Endothelial cell of umbilical vein (primary cell): ENCODE results near the gene TSEN2. TPM values are rescaled to one million over a fixed set of nuclear protein-coding genes. Genes with fewer than 3 reads are reported as not detected.

Source experiments
- BruUV-seq: library from RNA; stranded (reverse); fragments of 400-500 nt; replicated peaks from 2 replicates; lab custom pipeline; 2021; lab: Mats Ljungman, UMichigan
- CTCF ChIA-PET: fragments of 300-600, 350-600 bp; sonication (Branson Sonifier 250); formaldehyde crosslinking; loops from one replicate; lab custom pipeline; 2021; ENCODE audit warnings: antibody characterized with exemption, inconsistent platforms; lab: Charles Lee
- POLR2A ChIA-PET: fragments of 300-600, 350-600 bp; sonication (Branson Sonifier 250); formaldehyde crosslinking; loops from one replicate; lab custom pipeline; 2021; ENCODE audit warnings: antibody characterized with exemption, inconsistent platforms; lab: Charles Lee
- DNase-seq: peaks from one replicate; pipeline ENCODE4 v3.0.0-alpha.2; 2011; ENCODE audit warnings: low read depth, low spot score
- FAIRE-seq: peaks from 2 replicates; lab custom pipeline; 2011; peaks lifted over from hg19 to GRCh38; lab: Jason Lieb, UNC
- H2AFZ ChIP-seq: 2 replicates; pipeline ENCODE4 v1.6.0; 2012; ENCODE audit warnings: low read depth, low read length, control low read depth, inconsistent platforms
- H3K27ac ChIP-seq: 2 replicates; pipeline ENCODE4 v1.5.1; 2011; ENCODE audit warnings: low read depth, mild to moderate bottlenecking, control low read depth, low read length, moderate library complexity; ENCODE audit not compliant: insufficient read depth
- H3K27me3 ChIP-seq, 2 experiments: 2 replicates each; pipeline versions ENCODE4 v1.6.0 to v1.6.1; 2011; ENCODE audit warnings: low read length in 2 of 2, mixed read lengths in 1 of 2; ENCODE audit not compliant: control insufficient read depth in 2 of 2, insufficient read depth in 2 of 2
- H3K36me3 ChIP-seq, 2 experiments: 2 replicates in 1 of 2; 3 replicates in 1 of 2; pipeline ENCODE4 v1.5.1; 2011; ENCODE audit warnings: low read length in 2 of 2, mild to moderate bottlenecking in 1 of 2, moderate library complexity in 1 of 2; ENCODE audit not compliant: control insufficient read depth in 2 of 2, insufficient read depth in 2 of 2; ENCODE audit errors: extremely low read depth in 1 of 2
- H3K4me1 ChIP-seq: 3 replicates; pipeline ENCODE4 v1.5.1; 2011; ENCODE audit warnings: mild to moderate bottlenecking, low read length; ENCODE audit not compliant: control insufficient read depth, insufficient read depth; ENCODE audit errors: extremely low read depth
- H3K4me2 ChIP-seq: 2 replicates; pipeline ENCODE4 v1.6.1; 2011; ENCODE audit warnings: low read length, control low read depth, mixed read lengths; ENCODE audit not compliant: insufficient read depth
- H3K4me3 ChIP-seq, 3 experiments: fragments of 200-600 bp in 1 of 3; sonication (generic), shearing (Covaris generic) in 1 of 3; replicated peaks in 1 of 3; 2 replicates each; pipeline ENCODE4 v1.5.1; 2011 to 2016; ENCODE audit warnings: control low read depth in 3 of 3, low read length in 3 of 3, mild to moderate bottlenecking in 2 of 3, inconsistent platforms in 1 of 3, low read depth in 1 of 3, moderate library complexity in 1 of 3; ENCODE audit not compliant: insufficient read depth in 1 of 3
- H3K79me2 ChIP-seq: 2 replicates; pipeline ENCODE4 v1.6.0; 2012; ENCODE audit warnings: low read length, inconsistent platforms; ENCODE audit not compliant: control insufficient read depth, insufficient read depth
- H3K9ac ChIP-seq: replicated peaks from 2 replicates; pipeline ENCODE3; 2011; ENCODE audit warnings: low read length, control low read depth; ENCODE audit not compliant: insufficient read depth; ENCODE audit errors: extremely low read depth
- H3K9me1 ChIP-seq: replicated peaks from 3 replicates; pipeline ENCODE4 v1.6.0; 2011; ENCODE audit warnings: mild to moderate bottlenecking, low read length; ENCODE audit not compliant: control insufficient read depth, insufficient read depth; ENCODE audit errors: extremely low read depth
- H3K9me3 ChIP-seq: replicated peaks from 2 replicates; pipeline ENCODE4 v1.5.1; 2012; ENCODE audit warnings: low read length, inconsistent platforms; ENCODE audit not compliant: control insufficient read depth, insufficient read depth
- H4K20me1 ChIP-seq: replicated peaks from 2 replicates; pipeline ENCODE3; 2011; ENCODE audit warnings: mild to moderate bottlenecking, low read length; ENCODE audit not compliant: control insufficient read depth, insufficient read depth; ENCODE audit errors: extremely low read depth
- EZH2 ChIP-seq: IDR thresholded peaks from 2 replicates; pipeline ENCODE4 v1.6.1; 2012; ENCODE audit warnings: borderline replicate concordance, low read depth, mild to moderate bottlenecking, moderate library complexity, low read length, inconsistent platforms; ENCODE audit not compliant: severe bottlenecking
- FOS ChIP-seq: IDR thresholded peaks from 2 replicates; pipeline ENCODE4 v1.6.1; 2011; ENCODE audit warnings: mild to moderate bottlenecking, low read length, moderate library complexity, borderline replicate concordance; ENCODE audit not compliant: insufficient read depth
- GATA2 ChIP-seq: IDR thresholded peaks from 2 replicates; pipeline ENCODE4 v1.7.0; 2011; ENCODE audit warnings: low read depth, mild to moderate bottlenecking, moderate library complexity, mixed read lengths, low read length; ENCODE audit not compliant: insufficient read length, insufficient read depth
- JUN ChIP-seq: IDR thresholded peaks from 2 replicates; pipeline ENCODE4 v1.6.1; 2011; ENCODE audit warnings: borderline replicate concordance, low read depth; ENCODE audit not compliant: insufficient read length, insufficient read depth
- MAX ChIP-seq: IDR thresholded peaks from 2 replicates; pipeline ENCODE4 v1.6.1; 2011; ENCODE audit not compliant: insufficient read depth, insufficient read length
- MYC ChIP-seq: IDR thresholded peaks from one replicate; pipeline ENCODE4 v1.6.1; 2011; ENCODE audit warnings: mild to moderate bottlenecking, low read depth, low read length
- POLR2A ChIP-seq: IDR thresholded peaks from 2 replicates; pipeline ENCODE4 v1.6.1; 2012; ENCODE audit warnings: low read depth, mild to moderate bottlenecking, control low read depth, low read length
- POLR2AphosphoS5 ChIP-seq: IDR thresholded peaks from 2 replicates; pipeline ENCODE4 v1.6.1; 2012; ENCODE audit warnings: low read depth, mild to moderate bottlenecking, control low read depth, low read length, moderate library complexity; ENCODE audit not compliant: insufficient read depth
- dilution Hi-C: fragments of 300-500 bp; cut with MboI; formaldehyde crosslinking; loops from one replicate; pipeline ENCODE4 v1.15.0; 2019; ENCODE audit warnings: low sequenced_read_pairs; ENCODE audit not compliant: extremely low pct_ligation_motif_present
- intact Hi-C: fragments of 100-400 bp; cut with micrococcal nuclease; formaldehyde crosslinking; loops from one replicate; pipeline ENCODE4 v1.10.0; 2022
- polyA plus RNA-seq, 4 experiments: library from polyadenylated mRNA; depleted of rRNA in 3 of 4; stranded (reverse) in 3 of 4; unstranded in 1 of 4; fragments of >200 nt; gene quantifications; 2 replicates each; pipeline versions ENCODE4 v1.2.1 to v1.2.3, GENCODE V29; 2011 to 2012; ENCODE audit warnings: missing spikeins in 1 of 4
- total RNA-seq: library from RNA; stranded (reverse); gene quantifications from 2 replicates; pipeline ENCODE4 v1.2.3, GENCODE V29; 2021
- TF ChIP-seq, protein P1 (sequence below), 2 donors: IDR thresholded peaks; 1 replicate in 1 of 2; 2 replicates in 1 of 2; pipeline ENCODE4 v1.5.1; 2011; ENCODE audit warnings: low read length in 2 of 2, mild to moderate bottlenecking in 2 of 2, moderate library complexity in 2 of 2, control low read depth in 1 of 2, inconsistent platforms in 1 of 2, low read depth in 1 of 2; ENCODE audit not compliant: insufficient read depth in 1 of 2; ENCODE audit errors: extremely low read depth in 1 of 2

TSEN2 gene
- total and polyA plus RNA-seq, 2 donors (not counting 3 experiments of a cell fraction or from before 2014, with no cell fraction given), result 8.3 to 12.1 TPM

DNA sequence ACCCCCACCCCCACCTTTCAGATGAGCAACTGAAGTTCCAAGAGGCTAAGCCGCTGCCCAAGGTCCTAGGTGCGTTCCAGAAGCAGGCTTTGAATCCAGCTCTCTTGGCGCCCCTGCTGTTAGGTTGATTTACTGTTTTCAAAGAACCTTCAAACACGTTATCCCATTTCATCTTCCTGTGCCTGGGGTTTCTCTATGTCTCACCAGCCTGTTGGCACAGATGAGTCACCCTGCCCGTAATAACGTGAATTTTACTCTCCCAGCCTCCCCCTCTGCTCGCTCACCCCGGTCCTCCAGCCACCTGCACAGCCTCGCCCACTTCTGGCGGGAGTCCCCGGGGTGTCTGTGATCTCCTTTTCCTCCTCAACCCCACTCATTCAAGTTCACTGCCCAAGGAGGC, 13.0 kb upstream of the TSEN2 start:
- ChIA-PET POLR2A (no interaction called here), CTCF (interaction anchor here (0.7 to 4.4 kb wide), 5 partner anchors 9 to 336 kb away, joined by 3 to 16 read pairs (median 3); no protein-coding TSS in a partner anchor)
- H3K4me2 ChIP-seq, result no peak overlapping the region
- H3K27ac ChIP-seq, result no peak overlapping the region
- dilution Hi-C loops, result no loop called here
- no peak overlapping the region for H3K4me3 ChIP-seq
- BruUV-seq, result no TSS peak
- no peaks in the 10 kb centered on the region for H3K79me2 ChIP-seq
- intact Hi-C loops, result no loop called here
- no peaks in the 10 kb centered on the region for H3K9me3 ChIP-seq
- no peaks in the 10 kb centered on the region for H4K20me1 ChIP-seq
- H3K9me1 ChIP-seq, result no peaks in the 10 kb centered on the region
- no peak overlapping the region for H2AFZ ChIP-seq
- H3K36me3 ChIP-seq, result no peaks in the 10 kb centered on the region
- no peaks in the 10 kb centered on the region for H3K27me3 ChIP-seq
- no peak for TF ChIP-seq FOS
- TF ChIP-seq POLR2AphosphoS5, result no peak
- TF ChIP-seq, protein P1, sequence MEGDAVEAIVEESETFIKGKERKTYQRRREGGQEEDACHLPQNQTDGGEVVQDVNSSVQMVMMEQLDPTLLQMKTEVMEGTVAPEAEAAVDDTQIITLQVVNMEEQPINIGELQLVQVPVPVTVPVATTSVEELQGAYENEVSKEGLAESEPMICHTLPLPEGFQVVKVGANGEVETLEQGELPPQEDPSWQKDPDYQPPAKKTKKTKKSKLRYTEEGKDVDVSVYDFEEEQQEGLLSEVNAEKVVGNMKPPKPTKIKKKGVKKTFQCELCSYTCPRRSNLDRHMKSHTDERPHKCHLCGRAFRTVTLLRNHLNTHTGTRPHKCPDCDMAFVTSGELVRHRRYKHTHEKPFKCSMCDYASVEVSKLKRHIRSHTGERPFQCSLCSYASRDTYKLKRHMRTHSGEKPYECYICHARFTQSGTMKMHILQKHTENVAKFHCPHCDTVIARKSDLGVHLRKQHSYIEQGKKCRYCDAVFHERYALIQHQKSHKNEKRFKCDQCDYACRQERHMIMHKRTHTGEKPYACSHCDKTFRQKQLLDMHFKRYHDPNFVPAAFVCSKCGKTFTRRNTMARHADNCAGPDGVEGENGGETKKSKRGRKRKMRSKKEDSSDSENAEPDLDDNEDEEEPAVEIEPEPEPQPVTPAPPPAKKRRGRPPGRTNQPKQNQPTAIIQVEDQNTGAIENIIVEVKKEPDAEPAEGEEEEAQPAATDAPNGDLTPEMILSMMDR (IDR thresholded peaks at IDR 0.05; ENCODE audit: extremely low read depth in 1 of 2, insufficient read depth in 1 of 2, low read depth in 1 of 2, low read length in 2 of 2), result no peak
- TF ChIP-seq EZH2, result no peak
- TF ChIP-seq POLR2A, result no peak
- TF ChIP-seq MAX, result no peak
- TF ChIP-seq MYC, result no peak
- TF ChIP-seq GATA2, result no peak
- no peak for TF ChIP-seq JUN
- FAIRE-seq, result no peak
- no peak overlapping the region for H3K9ac ChIP-seq
- H3K4me1 ChIP-seq, result peaks cover 4% of the 10 kb centered on the region
- DNase-seq, result no peak
